Activated CD8-positive, alpha-beta memory T cell treated with anti-CD3 and anti-CD28 coated beads for 36 hours (primary cell): ENCODE data around the gene ATG4C. TPM values are rescaled to one million over a fixed set of nuclear protein-coding genes. Genes with fewer than 3 reads are reported as not detected.

Source experiments
- CTCF ChIA-PET: fragments of 350-600 bp; sonication (Branson Sonifier 250); formaldehyde crosslinking; loops from one replicate; lab custom pipeline; 2021; ENCODE audit warnings: antibody characterized with exemption; lab: Charles Lee
- POLR2A ChIA-PET: fragments of 350-600 bp; sonication (Branson Sonifier 250); formaldehyde crosslinking; loops from one replicate; lab custom pipeline; 2021; ENCODE audit warnings: antibody characterized with exemption; lab: Charles Lee
- total RNA-seq, 2 experiments: library from RNA; stranded (reverse); gene quantifications; one replicate each; pipeline ENCODE4 v1.2.3, GENCODE V29; 2021

Gene ATG4C
- total RNA-seq, 2 experiments from 2014 or later, result 18.0 to 18.7 TPM

GRCh38 chr1:62887799-62888507 is 104.0 kb downstream of the ATG4C start:
- POLR2A ChIA-PET, result no interaction called here
- CTCF ChIA-PET, result interaction anchor here (0.7 kb wide), 1 partner anchor 1355 kb away, joined by 7 read pairs; no protein-coding TSS in a partner anchor

- ChIA-PET CTCF (no interaction called here), POLR2A (no interaction called here)
These were observed 108.1 kb downstream of the ATG4C start for GRCh38 chr1:62891956-62892562.

- POLR2A ChIA-PET, result no interaction called here
These were observed 113.9 kb downstream of the ATG4C start for GRCh38 chr1:62897788-62898187.

GRCh38 chr1:62900566-62900965 is 116.6 kb downstream of the ATG4C start:
- POLR2A ChIA-PET, result no interaction called here

More at GRCh38 chr1:62897788-62898187, 113.9 kb downstream of the ATG4C start:
- CTCF ChIA-PET, result no interaction called here

GRCh38 chr1:62901650-62902049 is 117.7 kb downstream of the ATG4C start:
- POLR2A ChIA-PET, result no interaction called here
- CTCF ChIA-PET, result no interaction called here

More at GRCh38 chr1:62900566-62900965, 116.6 kb downstream of the ATG4C start:
- CTCF ChIA-PET, result no interaction called here

GRCh38 chr1:62903522-62903921 is 119.6 kb downstream of the ATG4C start:
- CTCF ChIA-PET, result interaction anchor here (1.1 kb wide), 1 partner anchor 634 kb away, joined by 3 read pairs; no protein-coding TSS in a partner anchor
- POLR2A ChIA-PET, result no interaction called here

- ChIA-PET CTCF (interaction anchor here (1.1 kb wide), 1 partner anchor 634 kb away, joined by 3 read pairs; no protein-coding TSS in a partner anchor), POLR2A (no interaction called here)
These were observed 120.3 kb downstream of the ATG4C start for GRCh38 chr1:62903982-62904855.

GRCh38 chr1:62904856-62905225 is 120.9 kb downstream of the ATG4C start:
- CTCF ChIA-PET, result interaction anchor here (1.1 kb wide), 1 partner anchor 633 kb away, joined by 3 read pairs; no protein-coding TSS in a partner anchor

GRCh38 chr1:62905309-62905708 is 121.4 kb downstream of the ATG4C start:
- ChIA-PET CTCF (no interaction called here), POLR2A (no interaction called here)

More at GRCh38 chr1:62904856-62905225, 120.9 kb downstream of the ATG4C start:
- POLR2A ChIA-PET, result no interaction called here

- ChIA-PET POLR2A (no interaction called here), CTCF (interaction anchor here (0.6 kb wide), 1 partner anchor 374 kb away, joined by 5 read pairs; no protein-coding TSS in a partner anchor)
These were observed 121.9 kb downstream of the ATG4C start for GRCh38 chr1:62905872-62906271.

- ChIA-PET CTCF (interaction anchor here (0.6 kb wide), 1 partner anchor 373 kb away, joined by 5 read pairs; no protein-coding TSS in a partner anchor), POLR2A (no interaction called here)
These were observed 122.5 kb downstream of the ATG4C start for GRCh38 chr1:62906428-62906886.

- CTCF ChIA-PET, result no interaction called here
These were observed 124.3 kb downstream of the ATG4C start for GRCh38 chr1:62908168-62908695.

GRCh38 chr1:62912028-62912638 is 128.2 kb downstream of the ATG4C start:
- ChIA-PET POLR2A (no interaction called here), CTCF (no interaction called here)

More at GRCh38 chr1:62908168-62908695, 124.3 kb downstream of the ATG4C start:
- POLR2A ChIA-PET, result no interaction called here

Other genes with a start within 250 kb of the ATG4C start
- gene ANGPTL3, start 186.6 kb upstream of the ATG4C start, total RNA-seq, result not detected
- gene DOCK7, start 95.7 kb upstream of the ATG4C start, total RNA-seq, result 10 to 100 TPM; 11.6 to 12.7 TPM